Neuronal stem cell (in vitro differentiated cells): Measurements from ENCODE around the gene KLHL14. TPM values are rescaled to one million over a fixed set of nuclear protein-coding genes. Genes with fewer than 3 reads are reported as not detected.

ENCODE experiments used
- DNase-seq: peaks from one replicate; pipeline ENCODE4 v3.0.0-alpha.2; 2013; ENCODE audit warnings: low spot score
- H2AFZ ChIP-seq: one replicate; pipeline ENCODE4 v1.6.1; 2013; ENCODE audit warnings: mild to moderate bottlenecking, low read length, inconsistent platforms
- H2AK5ac ChIP-seq: 2 replicates; pipeline ENCODE4 v1.6.1; 2013; ENCODE audit warnings: low read depth, mild to moderate bottlenecking, inconsistent platforms, low read length, moderate library complexity, mixed read lengths
- H2BK120ac ChIP-seq: 2 replicates; pipeline ENCODE4 v1.6.1; 2013; ENCODE audit warnings: low read depth, mild to moderate bottlenecking, inconsistent platforms, low read length, moderate library complexity, mixed read lengths
- H2BK12ac ChIP-seq: one replicate; pipeline ENCODE4 v1.6.1; 2013; ENCODE audit warnings: low read length, inconsistent platforms
- H2BK15ac ChIP-seq: 2 replicates; pipeline ENCODE4 v1.6.1; 2013; ENCODE audit warnings: mild to moderate bottlenecking, low read length, inconsistent platforms, mixed read lengths
- H2BK5ac ChIP-seq: one replicate; pipeline ENCODE4 v1.6.1; 2013; ENCODE audit warnings: inconsistent platforms, mild to moderate bottlenecking, low read length, moderate library complexity
- H3K14ac ChIP-seq: one replicate; pipeline ENCODE4 v1.6.1; 2013; ENCODE audit warnings: low read length, inconsistent platforms
- H3K18ac ChIP-seq: 2 replicates; pipeline ENCODE4 v1.6.1; 2013; ENCODE audit warnings: low read length, inconsistent platforms
- H3K23ac ChIP-seq: 2 replicates; pipeline ENCODE4 v1.6.1; 2013; ENCODE audit warnings: low read depth, mild to moderate bottlenecking, mixed read lengths, low read length, inconsistent platforms; ENCODE audit not compliant: poor library complexity
- H3K27ac ChIP-seq: replicated peaks from 3 replicates; pipeline ENCODE4 v1.5.1; 2013; ENCODE audit warnings: low read length, inconsistent platforms
- H3K27me3 ChIP-seq, 3 experiments: 2 replicates each; pipeline ENCODE4 v1.6.1; 2013; ENCODE audit warnings: low read length in 3 of 3, mild to moderate bottlenecking in 2 of 3, inconsistent platforms in 1 of 3, low read depth in 1 of 3, mixed read lengths in 1 of 3, moderate library complexity in 1 of 3; ENCODE audit not compliant: control insufficient read depth in 3 of 3, insufficient read depth in 3 of 3
- H3K36me3 ChIP-seq, 2 donors: replicated peaks in 1 of 2; 2 replicates each; pipeline ENCODE4 v1.6.1; 2013; ENCODE audit warnings: low read length in 2 of 2; ENCODE audit not compliant: control insufficient read depth in 2 of 2, insufficient read depth in 2 of 2
- H3K4ac ChIP-seq: 2 replicates; pipeline ENCODE4 v1.6.1; 2013; ENCODE audit warnings: inconsistent platforms, mild to moderate bottlenecking, low read length, moderate library complexity
- H3K4me1 ChIP-seq, 2 donors: 1 replicate in 1 of 2; 2 replicates in 1 of 2; pipeline ENCODE4 v1.6.1; 2013; ENCODE audit warnings: low read length in 2 of 2, low read depth in 1 of 2; ENCODE audit not compliant: control insufficient read depth in 2 of 2, insufficient read depth in 1 of 2
- H3K4me2 ChIP-seq: one replicate; pipeline ENCODE4 v1.6.1; 2013; ENCODE audit warnings: mild to moderate bottlenecking, low read length, inconsistent platforms; ENCODE audit not compliant: insufficient read depth, poor library complexity, severe bottlenecking
- H3K4me3 ChIP-seq, 2 donors: 2 replicates each; pipeline ENCODE4 v1.5.1; 2013; ENCODE audit warnings: low read length in 2 of 2, mild to moderate bottlenecking in 2 of 2, inconsistent platforms in 1 of 2, moderate library complexity in 1 of 2
- H3K79me1 ChIP-seq: one replicate; pipeline ENCODE4 v1.6.1; 2013; ENCODE audit warnings: low read depth, mild to moderate bottlenecking, inconsistent platforms, low read length, moderate library complexity
- H3K9ac ChIP-seq: one replicate; pipeline ENCODE4 v1.6.1; 2013; ENCODE audit warnings: mild to moderate bottlenecking, low read depth, low read length, inconsistent platforms; ENCODE audit not compliant: poor library complexity
- H3K9me3 ChIP-seq, 2 donors: replicated peaks in 1 of 2; 2 replicates each; pipeline versions ENCODE3 to v1.6.1; 2013; ENCODE audit warnings: low read length in 2 of 2, mild to moderate bottlenecking in 2 of 2, inconsistent platforms in 1 of 2, low read depth in 1 of 2, mixed read lengths in 1 of 2, moderate library complexity in 1 of 2; ENCODE audit not compliant: control insufficient read depth in 2 of 2, insufficient read depth in 1 of 2
- H4K8ac ChIP-seq: one replicate; pipeline ENCODE4 v1.6.1; 2013; ENCODE audit warnings: low read depth, mild to moderate bottlenecking, inconsistent platforms, low read length, moderate library complexity
- H4K91ac ChIP-seq: one replicate; pipeline ENCODE4 v1.6.1; 2013; ENCODE audit warnings: low read length, low read depth, mild to moderate bottlenecking, inconsistent platforms; ENCODE audit not compliant: poor library complexity
- WGBS, 2 donors: extraction: QIAGEN DNeasy Blood & Tissue Kit; methylation state at CpG; one replicate each; pipeline ENCODE4 v1.1.7; 2013; ENCODE audit warnings: missing lambda C conversion rate in 2 of 2, mixed read lengths in 1 of 2; ENCODE audit not compliant: insufficient read length in 2 of 2, insufficient replicate concordance in 1 of 2; ENCODE audit errors: extremely low coverage in 2 of 2; 5-methylcytosine and 5-hydroxymethylcytosine counted together
- small RNA-seq: library from polyadenylated mRNA; stranded (forward); fragments of <200 nt; extraction: miRNeasy Mini kit (QIAGEN cat#:217004); gene quantifications from one replicate; pipeline ENCODE3, GENCODE V24; 2013; ENCODE audit not compliant: insufficient read depth

KLHL14 gene

GRCh38 chr18:32629292-32629691 is 143.5 kb downstream of the KLHL14 start:
- no peaks in the 10 kb centered on the region for H3K4me1 ChIP-seq
- H3K36me3 ChIP-seq = no peaks in the 10 kb centered on the region
- no peak overlapping the region for H3K14ac ChIP-seq
- DNase-seq = no peak
- H3K4me2 ChIP-seq = no peak overlapping the region
- H3K79me1 ChIP-seq = no peaks in the 10 kb centered on the region
- H3K18ac ChIP-seq = no peak overlapping the region
- no peak overlapping the region for H2BK120ac ChIP-seq
- H3K4me3 ChIP-seq = no peak overlapping the region
- no peak overlapping the region for H2AFZ ChIP-seq
- no peak overlapping the region for H2BK5ac ChIP-seq
- H2BK12ac ChIP-seq = no peak overlapping the region
- no peak overlapping the region for H4K91ac ChIP-seq
- no peak overlapping the region for H4K8ac ChIP-seq
- no peaks in the 10 kb centered on the region for H3K27me3 ChIP-seq
- H3K4ac ChIP-seq = no peak overlapping the region
- WGBS, 2 donors = no CpG with 5 or more reads among the region's 2 CpGs
- no peak overlapping the region for H3K9ac ChIP-seq
- no peak overlapping the region for H2AK5ac ChIP-seq
- no peak overlapping the region for H3K27ac ChIP-seq
- H2BK15ac ChIP-seq = no peak overlapping the region
- no peak overlapping the region for H3K23ac ChIP-seq
- H3K9me3 ChIP-seq = no peaks in the 10 kb centered on the region

DNA sequence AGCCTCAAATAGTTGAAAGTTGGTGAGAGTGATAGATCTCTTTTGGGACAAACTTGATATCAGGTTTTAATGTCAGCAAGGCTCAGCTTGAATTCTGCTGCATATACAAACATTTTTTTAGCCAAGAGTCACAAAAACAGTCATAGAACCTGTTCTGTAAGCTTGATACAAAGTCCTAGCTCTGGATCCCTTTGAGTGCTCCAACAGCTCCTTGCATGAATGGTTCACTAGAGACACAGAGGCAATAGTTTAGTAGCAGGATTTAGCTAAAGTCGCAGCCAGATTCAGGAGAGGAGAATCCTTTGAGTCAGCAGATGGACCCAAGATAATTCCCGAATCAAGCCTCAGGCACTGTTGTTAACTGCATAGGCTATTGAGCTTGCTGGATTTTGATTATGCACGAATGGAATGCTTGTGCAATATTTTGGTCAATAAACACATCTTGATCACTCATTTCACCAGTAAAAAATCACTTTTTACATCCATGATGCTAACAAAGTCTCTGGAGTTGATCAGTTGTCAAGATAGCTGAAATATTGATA is 148.6 kb downstream of the KLHL14 start:
- H3K27ac ChIP-seq = no peak overlapping the region
- DNase-seq = no peak
- no peaks in the 10 kb centered on the region for H3K36me3 ChIP-seq
- H2BK12ac ChIP-seq = no peak overlapping the region
- no peak overlapping the region for H4K8ac ChIP-seq
- no peaks in the 10 kb centered on the region for H3K4me1 ChIP-seq
- no peak overlapping the region for H2BK120ac ChIP-seq
- H3K79me1 ChIP-seq = no peaks in the 10 kb centered on the region
- no peak overlapping the region for H2BK15ac ChIP-seq
- no peaks in the 10 kb centered on the region for H3K9me3 ChIP-seq
- no peaks in the 10 kb centered on the region for H3K27me3 ChIP-seq
- no peak overlapping the region for H3K23ac ChIP-seq
- WGBS, 2 donors = no CpG with 5 or more reads among the region's 3 CpGs
- H3K4me2 ChIP-seq = no peak overlapping the region
- no peak overlapping the region for H3K18ac ChIP-seq
- H2BK5ac ChIP-seq = no peak overlapping the region
- no peak overlapping the region for H3K9ac ChIP-seq
- H3K4me3 ChIP-seq = no peak overlapping the region
- H4K91ac ChIP-seq = no peak overlapping the region
- no peak overlapping the region for H3K14ac ChIP-seq
- H2AFZ ChIP-seq = no peak overlapping the region
- H2AK5ac ChIP-seq = no peak overlapping the region
- no peak overlapping the region for H3K4ac ChIP-seq

DNA sequence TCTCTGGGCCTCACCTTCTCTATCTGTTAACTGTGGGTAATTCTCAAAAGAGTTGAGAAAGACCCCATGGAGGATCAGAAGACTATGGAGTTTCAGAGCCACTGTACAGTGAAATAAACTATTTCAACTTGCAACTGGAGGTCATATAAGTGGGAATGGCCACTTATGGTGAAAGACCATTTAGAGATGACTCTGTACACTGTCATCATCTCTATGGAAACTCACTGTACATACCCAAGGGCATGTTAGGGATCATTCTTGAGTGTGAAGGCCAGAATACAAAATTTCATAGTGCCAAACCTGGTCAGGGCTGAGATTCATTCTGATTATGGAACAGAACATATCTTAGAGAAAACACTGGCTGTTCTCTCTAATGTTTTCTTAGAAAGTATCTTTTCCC is 149.3 kb downstream of the KLHL14 start:
- H2BK12ac ChIP-seq = no peak overlapping the region
- no peak overlapping the region for H3K23ac ChIP-seq
- no peak overlapping the region for H2AK5ac ChIP-seq
- no peaks in the 10 kb centered on the region for H3K9me3 ChIP-seq
- no peak overlapping the region for H3K4me2 ChIP-seq
- H3K79me1 ChIP-seq = no peaks in the 10 kb centered on the region
- H2AFZ ChIP-seq = no peak overlapping the region
- H3K9ac ChIP-seq = no peak overlapping the region
- H3K4ac ChIP-seq = no peak overlapping the region
- no peak overlapping the region for H2BK120ac ChIP-seq
- H3K18ac ChIP-seq = no peak overlapping the region
- no peak overlapping the region for H3K4me3 ChIP-seq
- H3K36me3 ChIP-seq = no peaks in the 10 kb centered on the region
- no peak overlapping the region for H3K27ac ChIP-seq
- H4K91ac ChIP-seq = no peak overlapping the region
- H4K8ac ChIP-seq = no peak overlapping the region
- DNase-seq = no peak
- H3K27me3 ChIP-seq = no peaks in the 10 kb centered on the region
- no peak overlapping the region for H2BK15ac ChIP-seq
- no peak overlapping the region for H2BK5ac ChIP-seq
- H3K4me1 ChIP-seq = no peaks in the 10 kb centered on the region
- no peak overlapping the region for H3K14ac ChIP-seq

Small RNA genes within 50 kb of the gene (small RNA-seq; reads per million reads assigned to genes)
- gene AC012123.2 = not detected
